Common myeloid progenitor, CD34-positive (primary cell): Measurements from ENCODE around the gene CSMD2.

Source experiments
- CTCF ChIA-PET: fragments of 350-600 bp; sonication (Branson Sonifier 250); formaldehyde crosslinking; loops from one replicate; lab custom pipeline; 2021; ENCODE audit warnings: antibody characterized with exemption; lab: Charles Lee
- POLR2A ChIA-PET: fragments of 350-600 bp; sonication (Branson Sonifier 250); formaldehyde crosslinking; loops from one replicate; lab custom pipeline; 2021; ENCODE audit warnings: antibody characterized with exemption; lab: Charles Lee
- DNase-seq, 3 donors: peaks; one replicate each; pipeline versions ENCODE4 v3.0.0 to v3.0.0-alpha.2; 2013
- H3K27ac ChIP-seq, 2 experiments: 1 replicate in 1 of 2; 2 replicates in 1 of 2; pipeline ENCODE4 v1.7.0; 2013; ENCODE audit warnings: inconsistent platforms in 2 of 2, low read length in 2 of 2, mild to moderate bottlenecking in 2 of 2, low read depth in 1 of 2, moderate library complexity in 1 of 2; ENCODE audit not compliant: severe bottlenecking in 2 of 2, insufficient read depth in 1 of 2, poor library complexity in 1 of 2
- H3K27me3 ChIP-seq, 5 experiments: replicated peaks in 2 of 5; 1 replicate in 3 of 5; 2 replicates in 2 of 5; pipeline versions ENCODE4 v1.6.1 to v1.7.0; 2013; ENCODE audit warnings: low read length in 4 of 5, mild to moderate bottlenecking in 2 of 5, moderate library complexity in 2 of 5, inconsistent platforms in 1 of 5; ENCODE audit not compliant: insufficient read depth in 5 of 5, control insufficient read depth in 4 of 5
- H3K36me3 ChIP-seq, 4 experiments: 1 replicate in 2 of 4; 2 replicates in 2 of 4; pipeline versions ENCODE4 v1.6.1 to v1.7.0; 2013; ENCODE audit warnings: low read length in 3 of 4, control low read depth in 1 of 4, mild to moderate bottlenecking in 1 of 4; ENCODE audit not compliant: control insufficient read depth in 4 of 4, insufficient read depth in 4 of 4
- H3K4me1 ChIP-seq, 4 experiments: 1 replicate in 3 of 4; 2 replicates in 1 of 4; pipeline versions ENCODE4 v1.6.1 to v1.7.1; 2013; ENCODE audit warnings: low read length in 3 of 4, mild to moderate bottlenecking in 3 of 4, control low read depth in 1 of 4, inconsistent platforms in 1 of 4, moderate library complexity in 1 of 4; ENCODE audit not compliant: control insufficient read depth in 4 of 4, insufficient read depth in 4 of 4; ENCODE audit errors: control extremely low read depth in 1 of 4
- H3K4me3 ChIP-seq, 7 experiments: 1 replicate in 4 of 7; 2 replicates in 3 of 7; pipeline versions ENCODE4 v1.5.1 to v1.7.0; 2013; ENCODE audit warnings: mild to moderate bottlenecking in 7 of 7, low read length in 6 of 7, moderate library complexity in 6 of 7, inconsistent platforms in 2 of 7, low read depth in 2 of 7, control low read depth in 1 of 7; ENCODE audit not compliant: insufficient read depth in 4 of 7, control insufficient read depth in 1 of 7; ENCODE audit errors: extremely low read depth in 1 of 7
- H3K9me3 ChIP-seq, 5 experiments: 1 replicate in 4 of 5; 2 replicates in 1 of 5; pipeline versions ENCODE4 v1.6.1 to v1.7.1; 2013; ENCODE audit warnings: low read length in 4 of 5, mild to moderate bottlenecking in 2 of 5, inconsistent platforms in 1 of 5, low read depth in 1 of 5, moderate library complexity in 1 of 5; ENCODE audit not compliant: control insufficient read depth in 4 of 5, insufficient read depth in 2 of 5; ENCODE audit errors: control extremely low read depth in 1 of 5
- WGBS: methylation state at CpG from one replicate; pipeline ENCODE4 v1.1.5; 2013; ENCODE audit not compliant: insufficient coverage; 5-methylcytosine and 5-hydroxymethylcytosine counted together

CSMD2 gene

DNA sequence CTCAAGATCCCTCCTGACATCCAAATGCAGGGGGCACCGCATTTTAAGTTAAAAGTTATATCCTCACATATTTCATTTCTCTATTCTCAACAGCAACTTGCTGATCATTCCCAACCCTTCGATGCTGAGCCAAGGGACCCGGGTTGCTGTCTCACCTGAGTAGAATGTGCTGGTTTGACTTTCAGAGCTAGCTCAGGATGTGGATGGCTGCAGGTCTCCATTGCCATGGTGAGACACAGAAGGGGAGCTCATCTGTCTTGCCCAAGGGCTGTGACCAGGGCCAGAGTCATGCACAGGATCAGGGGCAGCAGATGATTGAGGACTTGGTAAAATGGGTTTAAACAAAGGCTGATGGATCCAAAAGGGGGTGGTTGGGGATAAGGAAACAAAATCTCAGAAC is 189.1 kb downstream of the CSMD2 start:
- WGBS = 100% methylated on average over 2 of the region's 3 CpGs
- Histone ChIP-seq H3K27me3 (peaks cover 0 to 18% (median 6%) of the 10 kb centered on the region in 5 experiments), H3K4me1 (no peaks in the 10 kb centered on the region), H3K36me3 (no peaks in the 10 kb centered on the region), H3K9me3 (no peaks in the 10 kb centered on the region), H3K4me3 (no peak overlapping the region), H3K27ac (no peak overlapping the region)
- ChIA-PET CTCF (no interaction called here), POLR2A (no interaction called here)
- no peak for DNase-seq

DNA sequence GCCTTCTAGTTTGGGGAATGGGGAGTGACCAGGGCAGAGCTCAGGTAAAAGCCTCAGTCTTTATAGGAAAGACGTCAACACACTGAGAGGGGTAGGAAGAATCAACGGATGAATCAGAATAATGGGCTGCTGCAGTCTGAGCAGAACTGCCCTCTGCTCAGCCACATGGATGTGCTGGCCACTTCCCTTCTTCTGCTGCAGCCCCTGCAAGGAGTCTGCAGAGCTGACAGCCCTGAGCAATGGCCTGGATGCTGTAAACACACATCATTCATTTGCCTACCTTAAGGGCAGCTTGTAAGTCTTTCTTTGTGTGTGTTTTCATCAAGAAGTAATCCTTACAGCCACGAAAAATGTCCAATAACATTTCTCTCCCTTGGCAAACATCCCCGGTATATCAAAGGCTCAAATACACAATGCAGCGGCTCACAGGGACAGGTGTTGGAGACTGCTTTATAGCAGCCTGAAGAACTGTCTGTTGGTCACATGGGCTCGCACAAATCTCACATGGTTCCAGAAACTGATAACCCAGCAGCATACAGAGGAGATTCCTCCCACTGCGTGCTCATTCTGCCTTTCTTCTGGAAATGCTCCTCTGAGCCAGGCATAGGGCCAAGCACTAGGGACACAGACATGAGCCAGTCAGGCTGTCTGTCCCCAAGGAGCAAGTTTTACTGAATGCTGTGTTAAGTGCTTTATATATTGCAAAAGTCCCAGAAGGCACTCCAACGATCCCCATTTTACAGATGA is 191.1 kb downstream of the CSMD2 start:
- no peak for DNase-seq
- Histone ChIP-seq H3K9me3 (no peaks in the 10 kb centered on the region), H3K4me3 (no peak overlapping the region), H3K4me1 (no peaks in the 10 kb centered on the region), H3K36me3 (no peaks in the 10 kb centered on the region), H3K27ac (no peak overlapping the region), H3K27me3 (peaks cover 0 to 16% (median 6%) of the 10 kb centered on the region in 5 experiments)
- whole genome bisulfite sequencing = 87% methylated on average over 6 of the region's 8 CpGs
- CTCF ChIA-PET = no interaction called here
- POLR2A ChIA-PET = no interaction called here

DNA sequence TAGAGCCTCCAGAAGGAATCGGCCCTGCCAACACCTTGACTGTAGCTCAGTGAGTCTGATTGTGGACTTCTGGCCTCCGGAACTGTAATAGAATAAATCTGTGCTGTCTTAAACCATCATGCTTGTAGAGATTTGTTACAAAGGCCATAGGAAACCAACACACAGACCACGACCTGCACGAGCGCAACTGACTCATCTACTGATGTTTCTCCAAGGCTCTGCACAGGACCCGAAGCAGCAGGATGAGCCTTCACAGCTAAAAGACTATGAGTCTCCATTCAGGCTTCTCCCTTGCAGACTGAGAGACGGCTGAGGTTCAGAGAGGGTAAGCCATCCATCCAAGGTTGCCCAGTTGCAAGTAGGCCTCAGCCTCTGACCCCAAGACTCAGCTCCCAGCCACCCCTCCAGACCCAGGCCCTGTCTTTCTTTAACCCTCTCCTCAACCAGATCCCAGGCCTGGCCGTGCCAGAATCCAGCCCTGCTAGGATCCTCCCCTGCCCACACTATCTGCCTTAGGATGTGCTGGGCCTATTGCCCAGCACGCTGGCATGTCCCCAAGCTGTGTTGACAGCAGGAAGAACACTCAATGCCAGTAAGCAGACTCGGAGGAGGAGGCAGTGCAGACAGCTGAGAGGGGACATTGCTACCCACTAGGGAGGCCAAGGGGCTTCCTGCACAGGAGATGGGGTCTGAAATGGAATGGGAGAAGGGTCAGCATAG is 192.2 kb downstream of the CSMD2 start:
- Histone ChIP-seq H3K27me3 (peaks cover 0 to 14% (median 3%) of the 10 kb centered on the region in 5 experiments), H3K4me3 (no peak overlapping the region), H3K36me3 (no peaks in the 10 kb centered on the region), H3K4me1 (no peaks in the 10 kb centered on the region), H3K9me3 (no peaks in the 10 kb centered on the region), H3K27ac (no peak overlapping the region)
- 75% methylated on average over 8 of the region's 10 CpGs for WGBS
- DNase-seq = no peak
- POLR2A ChIA-PET = no interaction called here
- CTCF ChIA-PET = no interaction called here

DNA sequence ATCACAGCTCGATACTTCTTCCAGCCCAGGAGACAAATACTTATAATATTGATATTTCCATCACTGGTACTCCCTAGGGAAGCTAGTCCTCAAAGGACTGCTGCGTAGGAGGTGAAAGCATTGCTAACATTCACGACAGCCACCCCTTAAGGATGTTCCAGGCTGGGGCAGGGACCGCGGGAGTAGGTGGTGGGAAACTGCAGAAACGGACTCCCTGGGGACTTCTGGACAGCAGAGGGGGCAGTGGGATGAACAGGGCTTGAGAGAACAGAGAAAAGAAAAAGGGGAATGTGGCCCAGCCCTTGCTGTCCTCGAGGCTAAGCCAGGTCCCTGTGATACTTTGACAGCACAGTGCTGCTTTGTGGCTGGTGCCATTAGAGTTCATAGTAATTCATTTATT is 193.1 kb downstream of the CSMD2 start:
- no peaks in the 10 kb centered on the region for H3K9me3 ChIP-seq
- CTCF ChIA-PET = no interaction called here
- no peak for DNase-seq
- no peak overlapping the region for H3K4me3 ChIP-seq
- peaks cover 0 to 9% (median 3%) of the 10 kb centered on the region in 5 experiments for H3K27me3 ChIP-seq
- no peaks in the 10 kb centered on the region for H3K36me3 ChIP-seq
- WGBS = 76% methylated on average over 4 of the region's 7 CpGs
- H3K27ac ChIP-seq = no peak overlapping the region
- H3K4me1 ChIP-seq = no peaks in the 10 kb centered on the region
- POLR2A ChIA-PET = no interaction called here

DNA sequence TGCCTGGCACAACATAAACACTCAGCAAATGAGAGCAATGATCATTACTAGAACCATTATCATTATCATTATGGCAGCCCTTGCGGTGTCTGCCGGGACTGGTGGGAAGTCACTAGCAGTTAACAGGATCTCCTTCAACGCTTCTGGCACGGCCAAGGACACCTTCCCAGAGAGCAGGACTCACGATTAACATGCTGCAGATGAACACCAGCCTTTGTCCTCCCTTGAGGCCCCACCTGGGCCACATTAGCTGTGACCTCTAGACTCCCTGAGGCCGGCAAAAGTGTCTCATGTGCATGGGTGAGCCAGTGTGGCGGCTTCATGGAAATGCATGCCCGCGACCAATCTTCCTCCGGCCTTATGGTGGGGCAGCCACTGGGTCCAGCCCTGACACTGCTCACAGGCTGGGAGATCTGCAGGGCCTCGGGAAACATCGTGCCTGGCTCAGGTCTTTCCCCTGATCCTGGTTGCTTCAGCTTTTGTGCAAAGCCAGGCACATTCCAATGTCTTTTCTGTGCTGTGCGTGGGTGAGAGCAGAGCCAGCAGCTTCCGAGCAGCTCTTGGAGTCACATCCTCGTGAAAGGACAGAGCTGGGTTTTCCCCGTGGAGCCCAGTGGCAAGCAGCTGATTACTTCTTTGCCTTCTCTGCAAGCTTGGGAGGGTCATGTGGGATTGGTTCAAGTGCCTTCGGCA is 193.9 kb downstream of the CSMD2 start:
- Histone ChIP-seq H3K27ac (no peak overlapping the region), H3K9me3 (no peaks in the 10 kb centered on the region), H3K27me3 (peaks cover 0 to 9% (median 2%) of the 10 kb centered on the region in 5 experiments), H3K4me1 (no peaks in the 10 kb centered on the region), H3K36me3 (no peaks in the 10 kb centered on the region), H3K4me3 (no peak overlapping the region)
- no peak for DNase-seq
- POLR2A ChIA-PET = no interaction called here
- WGBS = 86% methylated on average over 15 of the region's 17 CpGs
- CTCF ChIA-PET = no interaction called here

DNA sequence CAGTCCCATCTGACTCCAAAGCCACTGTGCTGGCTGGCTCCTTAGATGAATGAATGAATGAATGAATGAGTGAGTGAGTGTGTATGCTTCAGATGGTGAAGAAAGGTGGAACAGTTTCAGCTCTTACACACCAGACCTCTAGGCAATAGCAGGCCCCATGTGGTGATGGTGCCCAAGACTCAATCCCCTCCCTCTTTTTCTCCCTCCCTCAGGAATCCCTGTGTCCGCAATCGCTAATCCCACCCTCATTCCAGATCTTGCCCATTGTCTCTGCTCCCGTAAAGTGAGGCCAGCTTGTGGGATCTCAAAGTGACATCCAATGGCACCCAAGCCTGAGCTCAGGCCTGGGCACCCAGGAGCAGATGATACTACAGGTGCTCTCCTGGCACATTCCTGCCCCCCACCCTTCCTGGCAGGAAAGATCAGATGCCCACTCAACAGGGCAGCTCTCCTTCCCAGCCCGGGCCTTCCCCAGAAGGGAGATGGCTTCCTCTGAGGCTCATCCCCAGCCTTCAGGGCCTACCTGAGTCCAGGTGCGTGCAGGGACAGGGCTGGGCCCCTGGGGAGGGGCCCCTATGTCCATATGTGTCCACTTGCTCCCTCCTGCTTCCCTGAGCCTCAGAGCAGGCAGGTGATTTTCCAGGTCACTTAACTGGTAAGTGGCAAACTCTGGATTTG is 194.7 kb downstream of the CSMD2 start:
- H3K27ac ChIP-seq = no peak overlapping the region
- no peaks in the 10 kb centered on the region for H3K36me3 ChIP-seq
- no peaks in the 10 kb centered on the region for H3K4me1 ChIP-seq
- no peak for DNase-seq
- H3K9me3 ChIP-seq = no peaks in the 10 kb centered on the region
- ChIA-PET CTCF (no interaction called here), POLR2A (no interaction called here)
- 89% methylated on average over 5 of the region's 5 CpGs for WGBS
- peaks cover 0 to 7% (median 0%) of the 10 kb centered on the region in 5 experiments for H3K27me3 ChIP-seq
- no peak overlapping the region for H3K4me3 ChIP-seq
